Lower leg skin (tissue), 3 donors: ENCODE results near the gene ZDHHC14.

ENCODE experiments used
- CTCF ChIP-seq, 3 donors: fragments of 450-650 bp; IDR thresholded peaks; one replicate each; pipeline ENCODE4 v1.5.1; 2016; ENCODE audit warnings: antibody characterized with exemption in 3 of 3, mild to moderate bottlenecking in 3 of 3, moderate library complexity in 2 of 3
- POLR2A ChIP-seq, 2 donors: fragments of 450-650 bp; IDR thresholded peaks; one replicate each; pipeline ENCODE4 v1.6.1; 2016 to 2017; ENCODE audit warnings: antibody characterized with exemption in 2 of 2, mild to moderate bottlenecking in 1 of 2, moderate library complexity in 1 of 2

GRCh38 chr6:157522472-157522871 is 141.5 kb downstream of the ZDHHC14 start:
- TF ChIP-seq CTCF (IDR thresholded peaks at IDR 0.05) (no peak), POLR2A (IDR thresholded peaks at IDR 0.05) (no peak)
